GM20431 (cell line): Measurements from ENCODE around the gene SLC25A2.
"Not testable (repeated sequence)": the region's sequence is repeated elsewhere in the genome, so short reads cannot be mapped to it uniquely, and the experiment has no call there.

ENCODE experiments used
- in situ Hi-C: fragments of 300-500 bp; cut with MseI, MboI; formaldehyde crosslinking; loops from one replicate; pipeline ENCODE4 v1.15.0; 2020; ENCODE audit warnings: low sequenced_read_pairs; ENCODE audit not compliant: unreplicated experiment

SLC25A2 gene

DNA sequence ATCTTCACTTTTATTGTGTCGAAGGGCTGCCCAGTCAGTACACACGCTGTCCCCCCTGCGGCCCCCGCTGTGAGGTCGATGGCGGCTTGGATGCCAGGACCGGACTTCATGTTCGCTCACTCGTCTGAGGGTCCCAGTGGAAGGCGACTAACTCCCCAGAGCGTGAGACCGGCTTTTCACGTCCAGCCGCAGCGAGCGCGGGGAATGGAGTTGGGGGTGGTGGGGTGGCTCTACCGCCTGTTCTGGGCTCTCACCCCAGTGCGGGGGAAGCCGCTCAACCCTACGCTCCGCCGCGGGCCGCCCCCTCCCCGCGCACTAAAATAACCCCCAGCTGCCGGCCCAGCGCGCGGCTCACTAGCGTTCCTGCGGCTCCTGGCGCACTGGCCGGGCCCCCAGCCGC, at the start of gene SLC25A2:
SLC25A2 (minus strand) TSS at position 294 of the 400 bp plus-strand sequence; CDS start at position 110, 184 bp downstream.
- in situ Hi-C loops, result no loop called here

DNA sequence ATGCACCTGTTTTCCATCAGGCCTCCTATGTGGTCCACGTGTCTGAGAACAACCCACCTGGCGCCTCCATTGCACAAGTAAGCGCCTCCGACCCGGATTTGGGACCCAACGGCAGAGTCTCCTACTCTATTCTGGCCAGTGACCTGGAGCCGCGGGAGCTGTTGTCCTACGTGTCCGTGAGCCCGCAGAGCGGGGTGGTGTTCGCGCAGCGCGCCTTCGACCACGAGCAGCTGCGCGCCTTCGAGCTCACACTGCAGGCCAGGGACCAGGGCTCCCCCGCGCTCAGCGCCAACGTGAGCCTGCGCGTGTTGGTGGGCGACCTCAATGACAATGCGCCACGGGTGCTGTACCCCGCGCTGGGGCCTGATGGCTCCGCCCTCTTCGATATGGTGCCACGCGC, 47.7 kb upstream of the SLC25A2 start:
- in situ Hi-C loops, result no loop called here

DNA sequence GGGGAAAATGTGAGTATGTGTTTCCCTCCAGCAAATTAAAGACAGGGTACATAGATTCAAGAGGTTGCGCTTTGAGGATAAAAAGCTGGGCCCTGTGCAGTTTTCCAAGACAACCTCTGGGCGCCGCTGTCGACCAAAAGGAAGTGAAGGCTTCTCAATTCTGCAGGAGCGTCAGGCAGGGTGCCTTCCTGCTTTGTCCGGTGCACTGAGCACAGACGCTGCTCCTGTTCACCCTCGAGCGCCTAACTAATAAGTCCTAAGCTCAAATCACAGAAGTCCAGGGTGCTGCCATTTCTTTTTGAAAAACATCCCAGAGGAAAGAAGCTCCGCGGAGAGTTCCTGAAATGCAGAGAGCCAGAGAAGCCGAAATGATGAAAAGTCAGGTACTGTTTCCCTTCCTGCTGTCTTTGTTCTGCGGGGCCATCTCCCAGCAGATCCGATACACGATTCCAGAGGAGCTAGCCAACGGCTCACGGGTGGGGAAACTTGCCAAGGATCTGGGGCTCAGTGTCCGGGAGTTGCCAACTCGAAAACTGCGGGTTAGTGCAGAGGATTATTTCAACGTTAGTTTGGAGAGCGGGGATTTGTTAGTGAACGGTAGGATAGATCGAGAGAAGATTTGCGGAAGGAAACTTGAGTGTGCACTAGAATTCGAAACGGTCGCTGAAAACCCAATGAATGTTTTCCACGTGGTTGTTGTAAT, 46.2 kb upstream of the SLC25A2 start, which contains the start of gene PCDHGB1:
PCDHGB1 (plus strand) TSS at position 183 of the 703 bp plus-strand sequence; CDS start at position 345, 162 bp downstream.
- in situ Hi-C loops, result no loop called here

DNA sequence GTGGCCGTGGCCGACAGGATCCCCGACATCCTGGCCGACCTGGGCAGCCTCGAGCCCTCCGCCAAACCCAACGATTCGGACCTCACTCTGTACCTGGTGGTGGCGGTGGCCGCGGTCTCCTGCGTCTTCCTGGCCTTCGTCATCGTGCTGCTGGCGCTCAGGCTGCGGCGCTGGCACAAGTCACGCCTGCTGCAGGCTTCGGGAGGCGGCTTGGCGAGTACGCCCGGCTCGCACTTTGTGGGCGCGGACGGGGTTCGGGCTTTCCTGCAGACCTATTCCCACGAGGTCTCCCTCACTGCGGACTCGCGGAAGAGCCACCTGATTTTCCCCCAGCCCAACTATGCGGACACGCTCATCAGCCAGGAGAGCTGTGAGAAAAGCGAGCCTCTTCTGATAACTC, 42.2 kb upstream of the SLC25A2 start:
- in situ Hi-C loops, result not testable (repeated sequence)

DNA sequence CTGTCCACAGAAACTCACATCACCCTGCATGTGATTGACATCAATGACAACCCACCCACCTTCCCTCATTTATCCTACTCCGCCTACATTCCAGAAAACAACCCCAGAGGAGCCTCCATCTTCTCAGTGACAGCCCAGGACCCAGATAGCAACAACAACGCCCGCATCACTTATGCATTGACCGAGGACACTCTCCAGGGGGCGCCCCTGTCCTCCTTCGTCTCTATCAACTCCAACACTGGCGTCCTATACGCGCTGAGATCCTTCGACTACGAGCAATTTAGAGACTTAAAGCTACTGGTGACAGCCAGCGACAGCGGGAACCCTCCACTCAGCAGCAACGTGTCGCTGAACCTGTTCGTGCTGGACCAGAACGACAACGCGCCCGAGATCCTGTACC, 41.5 kb upstream of the SLC25A2 start:
- in situ Hi-C loops, result no loop called here

DNA sequence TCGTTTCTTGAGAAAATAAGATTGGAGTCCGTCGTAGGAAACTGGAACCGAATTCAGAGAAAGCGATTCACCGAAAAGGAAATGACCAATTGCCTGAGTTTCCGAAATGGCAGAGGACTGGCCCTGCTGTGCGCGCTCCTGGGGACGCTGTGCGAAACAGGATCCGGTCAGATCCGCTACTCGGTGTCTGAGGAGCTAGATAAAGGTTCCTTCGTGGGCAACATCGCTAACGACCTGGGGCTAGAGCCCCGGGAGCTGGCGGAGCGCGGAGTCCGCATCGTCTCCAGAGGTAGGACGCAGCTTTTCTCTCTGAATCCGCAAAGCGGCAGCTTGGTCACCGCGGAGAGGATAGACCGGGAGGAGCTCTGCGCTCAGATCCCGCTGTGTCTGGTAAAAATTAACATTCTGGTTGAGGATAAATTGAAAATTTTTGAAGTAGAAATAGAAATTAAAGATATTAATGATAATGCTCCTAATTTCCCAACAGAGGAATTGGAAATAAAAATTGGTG, 40.2 kb upstream of the SLC25A2 start:
- in situ Hi-C loops, result no loop called here

DNA sequence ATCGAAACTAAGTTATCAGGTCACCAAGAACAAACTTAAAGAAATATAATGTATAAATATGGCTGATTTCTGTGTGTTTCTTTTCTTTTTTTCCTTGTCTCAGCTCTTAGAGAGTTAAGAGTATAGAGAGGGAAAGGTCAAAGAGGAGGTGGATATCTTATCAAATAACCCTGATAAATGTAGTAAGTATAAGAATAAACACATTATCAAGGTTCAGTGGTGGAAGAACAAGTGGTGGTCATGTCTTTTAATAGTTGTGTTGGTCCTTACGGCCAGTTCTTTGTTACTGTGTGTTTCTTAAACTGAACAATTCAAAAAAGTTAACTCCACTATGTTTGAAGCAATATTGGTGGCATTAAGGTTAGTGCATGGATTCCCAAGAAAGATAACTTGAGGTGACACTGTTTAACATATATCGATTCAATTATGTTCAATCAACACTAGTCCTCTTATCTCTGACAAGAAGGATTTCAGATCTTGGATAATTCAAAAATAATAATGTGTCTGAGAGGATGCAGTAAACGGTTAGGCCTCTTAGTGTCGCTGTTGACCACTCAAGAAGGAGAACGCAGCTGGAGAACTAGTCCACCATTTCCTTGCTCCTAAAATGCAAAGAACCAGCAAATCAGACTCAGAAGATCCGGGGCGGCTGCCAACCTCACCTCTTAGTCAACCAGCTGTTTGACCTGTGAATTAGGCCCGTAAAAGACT, 39.5 kb upstream of the SLC25A2 start, which contains the start of gene PCDHGA3:
PCDHGA3 (plus strand) TSS at position 588 of the 711 bp plus-strand sequence. CDS start 205 bp downstream, outside the sequence.
- in situ Hi-C loops, result no loop called here

DNA sequence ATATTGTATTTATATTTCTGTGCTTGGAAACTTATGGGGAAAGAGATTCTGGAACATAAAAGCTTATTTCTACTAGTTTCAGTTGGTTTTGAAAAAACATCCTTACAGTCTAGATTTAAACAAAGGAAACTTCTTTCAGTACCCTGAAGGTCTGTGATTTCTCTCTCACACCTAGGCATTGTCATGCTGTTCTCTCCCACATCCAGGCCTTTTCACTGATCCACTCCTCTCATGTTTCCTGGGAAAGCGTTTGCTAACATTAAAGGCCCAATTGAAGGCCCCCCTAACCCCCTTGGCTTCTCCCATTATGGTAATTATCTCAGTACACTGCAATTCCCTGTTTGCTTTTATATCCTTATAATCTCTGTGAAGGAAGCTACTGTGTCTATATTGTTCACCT, 38.9 kb upstream of the SLC25A2 start:
- in situ Hi-C loops, result no loop called here

DNA sequence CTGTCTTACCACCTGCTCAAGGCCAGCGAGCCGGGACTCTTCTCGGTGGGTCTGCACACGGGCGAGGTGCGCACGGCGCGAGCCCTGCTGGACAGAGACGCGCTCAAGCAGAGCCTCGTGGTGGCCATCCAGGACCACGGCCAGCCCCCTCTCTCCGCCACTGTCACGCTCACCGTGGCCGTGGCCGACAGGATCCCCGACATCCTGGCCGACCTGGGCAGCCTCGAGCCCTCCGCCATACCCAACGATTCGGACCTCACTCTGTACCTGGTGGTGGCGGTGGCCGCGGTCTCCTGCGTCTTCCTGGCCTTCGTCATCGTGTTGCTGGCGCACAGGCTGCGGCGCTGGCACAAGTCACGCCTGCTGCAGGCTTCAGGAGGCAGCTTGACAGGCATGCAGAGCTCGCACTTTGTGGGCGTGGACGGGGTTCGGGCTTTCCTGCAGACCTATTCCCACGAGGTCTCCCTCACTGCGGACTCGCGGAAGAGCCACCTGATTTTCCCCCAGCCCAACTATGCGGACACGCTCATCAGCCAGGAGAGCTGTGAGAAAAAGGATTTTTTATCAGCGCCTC, 37.0 kb upstream of the SLC25A2 start:
- in situ Hi-C loops, result not testable (repeated sequence)

DNA sequence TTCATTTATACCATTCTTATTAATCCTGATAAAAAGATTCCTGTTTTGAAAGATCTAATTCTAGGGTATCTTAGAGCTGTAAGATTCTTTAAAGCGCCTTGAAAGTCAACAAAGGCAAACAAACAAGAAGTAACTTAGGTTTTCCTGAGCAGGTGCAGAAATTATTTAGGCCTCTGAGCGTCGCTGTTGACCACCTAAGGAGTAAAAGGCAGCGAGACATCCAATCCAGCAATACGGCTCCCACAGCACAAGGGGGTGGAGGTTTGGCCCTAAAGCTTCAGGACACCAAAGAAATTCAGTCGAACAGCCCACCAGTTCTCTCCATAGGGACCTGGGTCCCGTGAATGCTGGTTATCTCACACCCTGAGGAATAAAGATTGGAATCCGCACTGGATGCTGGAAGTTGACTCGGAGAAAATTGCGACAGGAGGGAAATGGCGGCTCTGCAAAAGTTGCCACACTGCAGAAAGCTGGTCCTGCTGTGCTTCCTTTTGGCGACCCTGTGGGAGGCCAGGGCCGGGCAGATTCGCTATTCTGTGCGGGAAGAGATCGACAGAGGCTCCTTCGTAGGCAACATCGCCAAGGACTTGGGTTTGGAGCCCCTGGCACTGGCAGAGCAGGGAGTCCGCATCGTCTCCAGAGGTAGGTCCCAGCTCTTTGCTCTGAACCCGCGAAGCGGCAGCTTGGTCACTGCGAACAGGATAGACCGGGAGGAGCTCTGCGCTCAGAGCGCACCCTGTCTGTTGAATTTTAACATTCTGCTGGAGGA, 34.9 kb upstream of the SLC25A2 start, which contains the start of gene PCDHGA2:
PCDHGA2 (plus strand) TSS at position 223 of the 769 bp plus-strand sequence.
- in situ Hi-C loops, result no loop called here

DNA sequence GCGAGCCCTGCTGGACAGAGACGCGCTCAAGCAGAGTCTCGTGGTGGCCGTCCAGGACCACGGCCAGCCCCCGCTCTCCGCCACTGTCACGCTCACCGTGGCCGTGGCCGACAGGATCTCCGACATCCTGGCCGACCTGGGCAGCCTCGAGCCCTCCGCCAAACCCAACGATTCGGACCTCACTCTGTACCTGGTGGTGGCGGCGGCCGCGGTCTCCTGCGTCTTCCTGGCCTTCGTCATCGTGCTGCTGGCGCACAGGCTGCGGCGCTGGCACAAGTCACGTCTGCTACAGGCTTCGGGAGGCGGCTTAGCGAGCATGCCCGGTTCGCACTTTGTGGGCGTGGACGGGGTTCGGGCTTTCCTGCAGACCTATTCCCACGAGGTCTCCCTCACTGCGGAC, 28.7 kb upstream of the SLC25A2 start:
- in situ Hi-C loops, result not testable (repeated sequence)

DNA sequence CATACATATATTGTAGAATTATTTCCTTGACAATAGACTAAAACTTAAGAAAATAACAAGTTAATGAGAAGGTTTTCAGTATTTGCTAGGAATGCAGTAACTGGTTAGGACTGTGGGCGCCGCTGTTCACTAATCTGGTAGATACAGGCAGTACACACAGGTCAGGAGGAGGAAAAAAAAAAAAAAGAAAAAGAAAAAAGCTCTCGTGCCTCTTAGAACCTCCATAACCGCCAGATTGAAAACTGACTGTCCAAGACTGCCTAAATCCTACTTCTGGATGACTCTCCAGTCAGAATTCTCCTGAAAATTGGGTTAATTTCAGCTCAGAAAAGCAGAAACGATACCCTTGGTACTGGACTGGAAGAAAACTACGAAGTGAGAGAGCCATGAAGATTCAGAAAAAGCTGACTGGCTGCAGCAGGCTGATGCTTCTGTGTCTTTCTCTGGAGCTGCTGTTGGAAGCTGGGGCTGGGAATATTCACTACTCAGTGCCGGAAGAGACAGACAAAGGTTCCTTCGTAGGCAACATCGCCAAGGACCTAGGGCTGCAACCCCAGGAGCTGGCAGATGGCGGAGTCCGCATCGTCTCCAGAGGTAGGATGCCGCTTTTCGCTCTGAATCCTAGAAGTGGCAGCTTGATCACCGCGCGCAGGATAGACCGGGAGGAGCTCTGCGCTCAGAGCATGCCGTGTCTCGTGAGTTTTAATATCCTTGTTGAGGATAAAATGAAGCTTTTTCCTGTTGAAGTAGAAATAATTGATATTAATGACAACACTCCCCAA, 26.6 kb upstream of the SLC25A2 start, which contains the start of gene PCDHGA1:
PCDHGA1 (plus strand) TSS at position 216 of the 782 bp plus-strand sequence.
- in situ Hi-C loops, result no loop called here

DNA sequence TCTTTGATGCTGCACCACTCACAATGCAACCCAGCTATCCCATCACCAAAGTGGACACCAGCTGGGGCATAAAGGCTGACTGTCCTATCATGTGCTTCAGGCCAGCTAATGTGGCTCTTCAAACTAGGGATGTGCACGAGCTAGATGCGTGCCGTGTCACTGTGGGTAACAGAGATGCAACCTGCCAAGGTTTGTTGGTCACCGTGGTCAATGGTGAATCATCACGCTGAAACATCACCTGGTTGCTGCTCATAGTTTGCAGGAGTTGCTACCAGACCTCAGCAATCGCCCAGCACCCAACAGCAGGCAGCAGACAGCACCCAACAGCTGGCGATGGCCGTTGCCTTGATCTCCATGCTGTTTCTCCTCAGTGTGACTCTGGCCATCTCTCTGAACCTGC, 24.4 kb upstream of the SLC25A2 start:
- in situ Hi-C loops, result no loop called here

DNA sequence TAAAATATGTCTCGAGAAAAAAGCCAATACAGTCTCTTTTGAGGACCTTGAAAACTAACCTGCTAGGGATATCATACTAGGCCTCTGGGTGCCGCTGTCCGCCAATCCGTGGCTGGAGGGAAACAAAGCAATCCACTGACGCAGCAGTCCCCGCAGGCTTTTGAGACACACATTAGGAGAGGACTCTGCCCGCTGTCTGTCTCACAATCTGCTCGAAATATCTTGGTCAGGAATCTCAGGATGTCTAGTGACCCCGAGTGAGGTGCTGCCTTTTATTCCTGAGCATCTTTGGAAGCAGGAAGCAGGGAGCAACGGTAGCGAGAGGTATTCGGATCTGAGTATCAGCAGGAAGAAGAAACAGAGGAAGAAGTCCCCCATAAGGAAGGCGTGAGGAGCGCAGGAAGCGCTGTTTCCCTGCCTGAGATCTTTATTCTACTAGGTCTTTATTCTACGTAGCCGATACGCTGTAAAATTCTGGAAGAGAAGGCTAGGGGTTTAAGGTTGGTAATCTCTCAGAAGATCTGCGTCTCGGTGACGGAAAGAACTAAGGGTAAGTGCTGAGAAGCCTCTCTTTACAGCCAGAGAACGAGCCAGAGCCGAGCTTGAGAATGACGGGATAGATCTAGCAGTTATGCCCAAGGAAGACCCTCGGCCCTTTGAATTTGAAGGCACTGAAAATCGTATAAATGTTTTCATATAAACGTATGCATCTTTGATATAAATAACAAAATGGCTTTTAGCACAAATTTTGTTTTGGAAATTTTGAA, 22.4 kb upstream of the SLC25A2 start:
- in situ Hi-C loops, result no loop called here

DNA sequence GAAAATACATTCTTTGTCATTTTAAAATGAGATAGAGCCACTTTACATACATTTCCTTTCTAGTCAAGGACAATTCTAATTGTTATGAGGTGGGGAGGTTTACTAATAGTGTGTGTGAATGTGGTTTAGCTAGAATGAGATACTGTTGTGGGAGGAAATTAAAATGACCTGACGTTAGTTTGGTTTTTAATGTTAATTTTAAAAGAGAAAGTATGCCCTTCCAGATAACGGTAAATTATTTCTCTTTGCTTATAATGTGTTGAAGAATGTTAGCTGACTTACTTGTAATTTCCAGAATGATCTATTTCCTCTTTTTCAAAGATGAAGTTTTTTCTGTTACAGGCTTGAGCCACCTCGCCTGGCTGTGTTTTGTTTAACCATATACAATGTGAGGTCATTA, 18.4 kb upstream of the SLC25A2 start:
- in situ Hi-C loops, result no loop called here

DNA sequence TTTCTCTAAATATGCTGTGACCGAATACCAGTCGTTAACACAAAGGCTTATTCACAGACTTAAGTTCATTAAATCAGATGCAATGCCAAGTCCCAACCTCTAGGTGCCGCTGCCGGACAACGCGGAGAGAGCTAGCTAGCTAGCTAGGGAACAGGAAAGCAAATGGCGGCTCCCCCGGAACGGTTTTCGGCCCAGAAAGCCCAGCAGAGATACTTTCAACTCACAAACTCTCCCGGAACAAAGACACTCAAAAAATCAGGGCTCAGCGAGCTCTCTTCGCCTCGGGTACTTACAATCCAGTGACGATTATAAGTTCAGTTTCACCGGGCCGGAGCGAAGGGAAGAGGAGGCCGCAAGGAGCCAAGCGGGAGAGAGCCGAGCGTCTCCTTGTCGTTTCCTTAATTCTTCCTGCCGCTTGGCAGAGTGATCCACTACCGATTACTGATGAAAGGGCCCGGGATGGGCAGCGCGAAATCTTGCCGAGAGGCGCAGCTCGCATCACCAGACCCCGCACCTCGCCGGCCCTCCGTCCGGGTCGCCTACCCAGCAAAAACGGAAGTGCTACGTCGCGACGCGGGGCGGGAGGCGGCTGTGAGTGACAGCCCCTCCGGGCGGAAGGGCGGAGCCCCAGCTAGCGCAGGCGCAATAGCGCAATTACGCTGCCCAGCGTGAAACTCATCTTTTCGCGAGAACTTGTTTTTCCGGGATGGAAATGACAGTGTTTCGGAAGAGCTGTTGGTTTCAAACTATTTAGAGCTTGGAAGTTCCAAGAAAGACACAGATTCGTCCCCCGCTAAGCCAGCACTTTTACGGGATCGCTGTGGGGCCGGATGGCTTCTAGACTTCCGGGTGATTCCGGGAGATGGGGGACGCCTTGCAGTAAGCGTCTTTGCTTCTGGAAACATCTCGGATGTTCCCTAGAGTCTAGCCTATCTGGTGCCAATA, 16.6 kb upstream of the SLC25A2 start, which contains the start of gene TAF7:
TAF7 (minus strand) TSS at position 560 of the 945 bp plus-strand sequence. CDS start 740 bp downstream, outside the sequence.
- in situ Hi-C loops, result no loop called here

DNA sequence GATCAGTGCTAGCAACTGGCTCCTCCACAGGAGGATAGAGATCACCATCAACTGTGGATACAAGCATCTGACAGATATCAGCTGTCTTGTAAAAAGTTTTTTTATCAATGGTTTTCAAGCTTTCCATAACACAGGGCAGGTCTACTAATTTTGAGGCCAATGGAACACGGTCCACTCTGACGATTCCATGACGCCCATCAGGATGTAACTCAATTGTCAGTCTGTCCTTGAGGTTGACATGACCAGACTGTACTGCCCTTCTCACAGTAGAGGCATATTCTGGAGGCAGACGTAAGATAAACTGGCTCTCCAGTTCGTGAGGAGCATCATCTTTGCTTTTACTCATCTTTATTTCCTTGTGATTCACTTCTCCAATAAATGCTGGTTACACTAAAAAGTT, 15.8 kb upstream of the SLC25A2 start:
- in situ Hi-C loops, result no loop called here
